ELF-1 (cell line): ENCODE results near the gene TYK2.
"Not testable (repeated sequence)": the region's sequence is repeated elsewhere in the genome, so short reads cannot be mapped to it uniquely, and the experiment has no call there.

ENCODE experiments used
- DNase-seq: peaks from one replicate; pipeline ENCODE4 v3.0.0-alpha.2; 2016; ENCODE audit warnings: low read depth, low spot score

Gene TYK2

DNA sequence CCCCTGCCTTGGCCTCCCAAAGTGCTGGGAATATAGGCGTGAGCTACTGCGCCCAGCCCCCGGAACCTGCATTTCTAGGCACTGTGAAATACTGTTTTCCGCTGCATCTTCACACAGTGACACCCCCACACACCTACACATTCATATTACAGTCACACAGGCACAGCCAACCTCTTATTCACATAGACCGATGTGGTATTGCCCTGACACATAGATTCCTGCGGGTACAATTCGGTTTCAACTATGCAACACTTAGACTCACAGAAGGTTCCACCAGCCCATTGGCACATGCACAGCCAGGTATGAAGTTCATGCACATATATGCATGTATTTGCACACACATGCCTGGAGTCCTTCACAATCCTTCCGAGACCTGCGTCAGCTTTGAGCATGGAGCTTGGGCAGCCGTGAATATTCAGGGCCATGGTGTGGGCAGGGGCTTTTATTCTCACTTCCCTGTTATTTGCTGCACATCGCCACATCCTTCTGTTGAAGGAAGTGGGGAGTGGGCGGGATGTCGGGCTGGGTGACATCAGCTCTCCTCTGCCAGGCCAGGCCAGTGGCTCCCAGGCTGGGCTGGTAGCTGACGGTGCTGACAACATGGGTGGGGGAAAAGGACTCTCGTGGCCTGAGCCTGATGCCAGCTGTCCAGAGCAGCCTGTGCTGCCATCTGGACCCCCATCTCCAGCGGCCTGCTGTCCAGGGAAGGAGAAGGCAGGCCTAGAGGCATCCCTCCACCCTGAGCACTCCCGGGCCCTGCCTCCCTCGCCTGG lies 28.3 kb upstream of the TYK2 start:
- no peak for DNase-seq

DNA sequence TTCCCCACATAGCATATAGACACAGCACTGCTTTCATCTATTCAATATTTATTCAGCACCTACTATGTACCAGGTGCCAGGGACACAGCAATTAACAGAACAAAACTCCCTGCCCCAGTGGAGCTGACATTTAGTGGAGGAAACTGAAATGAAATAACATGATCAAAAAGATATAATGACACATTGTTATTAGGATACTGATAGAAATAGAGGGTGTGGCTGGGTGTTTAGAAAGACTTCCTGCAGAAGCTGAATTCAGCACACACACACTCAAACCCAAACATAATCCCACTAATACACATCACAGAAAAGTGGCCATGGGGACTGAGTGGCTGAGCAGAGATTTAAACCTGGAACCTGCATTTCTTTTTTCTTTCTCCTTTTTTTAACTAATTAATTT lies 26.7 kb upstream of the TYK2 start:
- DNase-seq: no peak

GRCh38 chr19:10406191-10406590 lies 25.8 kb upstream of the TYK2 start:
- no peak for DNase-seq

DNA sequence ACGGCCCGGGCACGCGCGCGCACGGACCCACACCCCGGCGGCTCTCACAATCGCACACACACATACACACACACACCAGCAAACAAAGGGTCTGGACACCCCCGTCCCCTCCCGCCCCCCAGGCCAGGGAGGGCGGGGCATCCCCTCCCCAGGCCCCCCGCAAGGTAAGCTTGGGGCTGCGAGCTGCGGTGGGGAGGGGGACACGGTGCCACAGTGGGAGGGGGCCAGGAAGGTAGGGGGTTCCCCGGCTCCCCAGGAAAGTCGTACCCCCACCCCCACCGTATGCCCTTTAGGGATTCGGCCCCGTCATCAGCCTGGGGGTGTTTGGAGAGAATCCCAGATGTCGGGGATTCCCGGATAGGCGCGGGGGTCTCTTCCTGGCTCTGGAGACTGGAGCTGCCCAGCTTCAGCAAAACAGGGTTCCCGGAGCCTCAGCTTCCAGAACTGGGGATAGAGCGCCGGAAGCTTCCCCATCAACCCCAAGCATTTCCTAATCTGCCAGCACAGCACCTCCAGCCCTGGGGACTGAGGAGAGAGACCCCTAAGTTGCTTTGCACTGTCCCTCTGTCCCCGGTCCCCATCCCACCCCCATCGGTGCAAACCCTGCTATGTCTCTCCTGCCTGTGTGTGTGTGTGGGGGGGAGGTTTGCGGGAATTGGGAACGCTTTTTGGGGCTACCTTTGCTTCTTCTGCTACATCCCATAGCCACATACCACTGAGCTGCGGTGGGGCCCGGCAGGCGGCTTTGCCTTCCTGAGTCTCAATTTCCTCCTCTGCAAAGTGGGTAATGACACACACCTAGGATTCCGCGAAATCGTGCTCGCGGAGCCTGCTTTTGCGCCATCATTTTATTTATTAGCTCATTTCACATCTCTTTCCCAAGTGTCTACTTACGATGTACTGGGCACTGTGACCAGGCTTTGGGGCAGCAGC lies 24.8 kb upstream of the TYK2 start:
- no peak for DNase-seq

GRCh38 chr19:10403137-10404021 lies 23.0 kb upstream of the TYK2 start, which contains the start of gene CDC37:
CDC37 (minus strand) TSS chr19:10403542; CDS start chr19:10403479, 63 bp downstream.
- DNase-seq: peak; percentile 98

DNA sequence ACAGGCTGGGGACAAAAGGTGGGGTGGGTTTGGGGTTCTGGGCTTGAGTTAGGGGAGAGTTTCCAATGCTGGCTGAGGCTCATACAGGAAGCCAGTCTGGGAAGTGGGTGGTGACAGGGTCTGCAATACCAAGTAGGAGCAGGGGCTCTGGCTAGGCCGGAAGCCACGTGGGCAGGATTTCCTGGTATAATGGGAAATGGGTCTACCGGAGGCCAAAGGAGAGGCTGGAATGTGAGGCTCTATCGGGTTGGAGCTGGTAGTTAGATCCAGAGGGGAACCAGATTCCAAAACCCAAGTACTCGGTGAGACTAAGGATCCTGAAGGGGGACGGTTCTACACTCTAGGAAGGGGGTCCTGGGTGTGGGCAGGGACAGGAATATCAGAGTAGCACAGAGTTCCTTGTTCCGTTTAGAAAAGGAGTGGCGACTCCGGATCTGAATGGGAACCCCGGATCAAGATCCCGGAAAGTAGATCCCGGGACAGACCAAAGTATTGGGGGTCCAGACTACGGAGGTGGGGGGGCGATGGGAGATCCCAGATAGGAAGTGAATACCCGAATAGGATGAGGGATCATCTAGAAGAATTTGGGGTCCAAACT lies 22.2 kb upstream of the TYK2 start:
- peak; percentile 77 for DNase-seq

GRCh38 chr19:10399878-10400277 lies 19.5 kb upstream of the TYK2 start:
- no peak for DNase-seq

- DNase-seq: not testable (repeated sequence)
Observed at GRCh38 chr19:10399340-10399739, 19.0 kb upstream of the TYK2 start.

DNA sequence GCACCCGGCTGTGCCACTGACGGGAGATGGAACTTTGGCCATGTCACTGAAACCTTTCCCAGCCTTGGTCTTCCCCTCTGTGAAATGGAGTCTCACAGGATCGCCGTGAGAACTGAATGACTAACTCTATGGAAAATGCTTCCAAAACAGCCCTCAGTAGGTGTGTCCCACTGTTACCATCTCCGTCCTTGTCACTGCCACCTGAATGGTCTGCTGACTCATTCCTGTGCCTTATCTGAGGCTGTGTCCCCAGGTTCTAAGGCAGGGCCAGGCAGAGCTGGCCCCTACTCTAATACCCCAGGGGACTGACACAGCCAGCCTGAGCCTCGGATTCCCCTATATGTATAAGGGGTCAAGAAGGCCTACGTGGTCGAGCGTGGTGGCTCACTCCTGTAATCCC lies 18.4 kb upstream of the TYK2 start:
- no peak for DNase-seq

GRCh38 chr19:10395917-10396316 lies 15.5 kb upstream of the TYK2 start:
- no peak for DNase-seq

DNA sequence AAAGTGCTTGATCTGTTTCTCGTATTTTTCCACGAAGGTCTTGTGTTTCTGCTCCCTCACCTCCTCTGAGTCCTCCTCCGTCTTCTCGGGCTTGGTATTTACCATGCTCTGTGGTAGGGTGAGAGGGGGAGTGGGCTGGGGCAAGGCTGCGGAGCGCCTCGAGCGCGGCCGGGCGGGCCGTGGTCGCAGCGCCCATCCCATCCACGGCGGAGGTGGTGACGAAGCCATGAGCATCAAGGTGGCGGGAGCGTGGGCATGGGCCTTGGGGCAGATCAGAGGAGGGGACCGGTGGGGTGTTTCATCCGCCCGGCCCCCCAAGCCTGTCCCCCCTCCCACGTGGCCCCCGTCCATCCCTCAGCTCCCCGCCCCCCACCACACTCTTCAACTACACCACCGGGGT lies 15.1 kb upstream of the TYK2 start:
- DNase-seq: no peak

GRCh38 chr19:10395003-10395402 lies 14.6 kb upstream of the TYK2 start:
- no peak for DNase-seq

- no peak for DNase-seq
Observed at GRCh38 chr19:10393137-10393536, 12.8 kb upstream of the TYK2 start.

DNA sequence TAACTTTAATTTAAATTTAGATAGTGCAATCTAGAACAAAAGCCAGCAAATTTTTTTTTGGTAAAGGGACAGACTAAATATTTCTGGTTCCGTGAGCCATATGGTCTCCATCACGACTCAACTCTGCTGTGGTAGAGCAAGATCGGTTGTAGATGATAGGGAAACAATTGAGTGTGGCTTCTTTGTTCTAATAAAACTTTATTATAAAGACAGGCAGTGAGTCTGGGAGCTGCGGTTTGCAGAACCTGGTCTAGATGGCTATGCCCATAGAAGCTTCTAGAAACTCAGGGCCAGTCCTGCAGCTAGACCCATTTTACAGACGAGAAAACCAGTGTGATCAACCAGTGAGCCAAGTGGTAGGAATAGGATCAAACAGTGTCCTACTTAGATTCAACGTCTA lies 11.7 kb upstream of the TYK2 start:
- DNase-seq: no peak

DNA sequence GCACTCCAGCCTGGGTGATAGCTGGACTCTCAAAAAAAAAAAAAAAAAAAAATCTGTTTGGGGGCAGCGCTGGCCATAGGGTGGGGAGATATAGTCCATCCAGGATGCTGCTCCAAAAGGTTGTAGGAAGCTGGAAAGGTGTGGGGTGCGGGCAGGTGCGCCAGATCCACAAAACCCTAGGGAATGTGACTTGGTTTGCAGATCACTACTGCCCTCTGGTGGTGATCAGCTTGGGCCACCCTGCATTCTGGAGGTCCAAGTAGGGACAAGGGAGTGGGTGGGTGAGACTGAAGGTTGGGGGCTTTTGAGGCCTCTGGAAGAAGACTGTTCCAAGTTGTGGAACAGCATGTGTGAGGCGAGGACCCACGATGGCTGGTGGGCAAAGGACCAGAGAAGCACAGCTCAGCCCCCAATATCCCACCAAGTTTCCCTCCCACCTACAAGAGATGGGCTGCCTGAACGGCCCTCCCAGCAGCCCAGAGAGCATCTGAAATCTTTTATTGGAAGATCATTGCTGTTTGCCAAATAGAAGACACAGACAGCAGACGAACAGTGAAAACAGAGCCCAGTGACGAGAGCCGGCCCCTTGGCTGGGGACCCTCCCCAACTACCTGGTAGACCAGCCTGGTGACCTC lies 10.4 kb upstream of the TYK2 start:
- peak; percentile 82 for DNase-seq

DNA sequence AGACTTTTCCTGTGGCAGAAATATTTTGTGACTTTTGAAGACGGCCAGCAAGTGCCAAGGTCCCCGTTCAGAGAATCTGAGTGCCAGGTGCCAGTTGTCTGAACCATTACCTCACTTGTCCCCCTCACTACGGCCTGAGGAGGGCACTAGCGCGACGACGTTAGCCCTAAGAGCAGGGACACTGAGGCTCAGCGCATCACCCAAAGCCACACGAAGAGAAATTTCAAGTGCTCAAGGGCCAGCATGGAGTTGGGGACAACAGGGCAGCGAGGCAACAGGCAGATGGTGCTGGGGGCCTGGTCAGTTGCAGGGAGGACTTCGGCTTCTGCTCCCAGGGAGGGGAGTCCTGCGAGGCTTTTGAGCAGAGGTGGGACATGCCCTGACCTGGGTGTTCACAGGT lies 9.5 kb upstream of the TYK2 start:
- peak; percentile 39 for DNase-seq

GRCh38 chr19:10388957-10389356 lies 8.6 kb upstream of the TYK2 start:
- peak; percentile 88 for DNase-seq

- peak; percentile 71 for DNase-seq
Observed at GRCh38 chr19:10384580-10384979, 4.2 kb upstream of the TYK2 start.

- not testable (repeated sequence) for DNase-seq
Observed at GRCh38 chr19:10383223-10383499, 2.8 kb upstream of the TYK2 start.

- DNase-seq: no peak
Observed at GRCh38 chr19:10379880-10380312, 476 bp downstream of the TYK2 start.

DNA sequence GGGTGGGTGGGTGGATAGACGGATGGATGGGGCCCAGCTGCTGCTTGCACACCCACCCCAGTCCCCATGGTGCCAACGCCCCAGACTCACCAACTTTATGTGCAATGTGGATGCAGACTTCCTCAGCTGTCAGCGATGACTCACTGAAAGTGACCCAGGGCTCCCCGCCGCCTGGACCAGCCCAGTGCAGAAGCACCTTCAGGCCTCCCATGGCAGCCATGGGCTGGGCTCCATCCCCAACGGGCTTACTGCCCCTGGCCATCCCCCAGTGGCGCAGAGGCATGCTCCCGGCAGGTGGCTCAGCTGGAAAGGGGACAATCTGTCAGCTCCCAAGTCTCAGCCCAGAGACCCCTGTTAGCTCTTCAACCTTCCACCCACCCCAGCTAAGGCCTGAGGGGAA lies 2.2 kb downstream of the TYK2 start:
- no peak for DNase-seq
